ENCODE data around the gene ARHGEF40. TPM values are rescaled to one million over a fixed set of nuclear protein-coding genes. Genes with fewer than 3 reads are reported as not detected.

ARHGEF40 gene
- total and polyA plus RNA-seq, 10 of the 15 experiments (the other 5 are each of a cell fraction or from before 2014, with no cell fraction given), result 0.03 to 0.31 (median 0.08) TPM; not detected in 2

DNA sequence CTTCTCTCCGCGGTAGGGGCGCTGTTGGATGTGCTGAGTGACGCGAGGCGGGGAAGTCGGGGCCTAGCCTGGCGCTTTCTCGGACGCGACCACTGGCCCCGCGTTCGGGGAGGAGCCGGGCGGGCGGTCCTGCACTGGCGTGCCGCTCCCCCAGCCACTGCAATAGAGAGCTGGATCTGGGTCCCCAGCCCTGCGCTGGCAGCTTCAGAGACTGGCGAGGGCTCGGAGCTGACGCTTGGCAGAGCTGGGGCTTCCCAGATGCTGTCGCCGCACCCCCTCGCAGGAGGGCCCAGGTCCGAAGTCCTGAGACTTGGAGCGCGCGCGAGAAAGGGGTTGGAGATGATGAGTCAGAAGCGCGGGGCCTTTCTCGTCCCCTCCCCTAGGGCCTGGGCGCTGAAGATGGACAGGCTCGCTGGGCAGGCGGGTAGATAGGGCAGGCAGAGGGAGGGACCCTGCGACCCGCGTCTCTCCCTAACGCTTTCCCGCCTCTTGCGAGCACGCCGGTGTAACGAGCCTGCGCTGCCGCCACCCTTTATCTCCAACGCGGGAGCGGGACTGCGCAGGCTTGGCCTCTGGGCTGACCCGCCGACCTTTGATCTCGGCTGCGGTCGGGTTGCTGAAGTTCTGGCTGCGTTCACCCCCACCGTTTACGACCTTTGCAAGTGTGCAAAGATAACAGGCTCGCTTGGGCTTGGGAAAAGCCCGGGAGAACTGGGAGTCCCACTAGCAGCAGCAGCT lies 33.8 kb downstream of the ARHGEF40 start (continued):
- TF ChIP-seq HDGF (IDR thresholded peaks at IDR 0.05) (0 out of 2 replicates have a peak, but pooled peaks have one; percentile 77), NR2C2 (IDR thresholded peaks at IDR 0.05; ENCODE audit: borderline replicate concordance, control insufficient read depth, insufficient read length, low read depth) (no peak), PAX5 (IDR thresholded peaks at IDR 0.05; ENCODE audit: borderline replicate concordance, low read depth, low read length) (no peak), TARDBP (IDR thresholded peaks at IDR 0.05; ENCODE audit: borderline replicate concordance) (no peak), MYB (IDR thresholded peaks at IDR 0.05; ENCODE audit: borderline replicate concordance, low read depth, low read length) (no peak), ZSCAN29 (IDR thresholded peaks at IDR 0.05) (0 out of 2 replicates have a peak, but pooled peaks have one; percentile 56), MTA2 (IDR thresholded peaks at IDR 0.05; ENCODE audit: low read depth) (peak; percentile 30; the same call in 1 of the 2 replicates), NFIC (IDR thresholded peaks at IDR 0.05; ENCODE audit: low read depth, low read length) (no peak; the same call in 1 of the 2 replicates), SMC3 (IDR thresholded peaks at IDR 0.05; ENCODE audit: borderline replicate concordance, low read length) (no peak), STAT1 (conservative IDR thresholded peaks at IDR 0.05) (peak; percentile 99), E2F4 (IDR thresholded peaks at IDR 0.05; ENCODE audit: low read depth, low read length) (peak; percentile 30; the same call in 1 of the 2 replicates), USF2 (IDR thresholded peaks at IDR 0.05; ENCODE audit: borderline replicate concordance, low read depth, low read length) (no peak), ZNF622 (IDR thresholded peaks at IDR 0.05) (no peak), NFYA (IDR thresholded peaks at IDR 0.05; ENCODE audit: borderline replicate concordance, low read depth, low read length) (no peak), EED (IDR thresholded peaks at IDR 0.05; ENCODE audit: low read depth) (no peak), GATAD2B (conservative IDR thresholded peaks at IDR 0.05; ENCODE audit: low read depth) (peak; percentile 59; the same call in 1 of the 2 replicates)
- TF ChIP-seq, protein P1, sequence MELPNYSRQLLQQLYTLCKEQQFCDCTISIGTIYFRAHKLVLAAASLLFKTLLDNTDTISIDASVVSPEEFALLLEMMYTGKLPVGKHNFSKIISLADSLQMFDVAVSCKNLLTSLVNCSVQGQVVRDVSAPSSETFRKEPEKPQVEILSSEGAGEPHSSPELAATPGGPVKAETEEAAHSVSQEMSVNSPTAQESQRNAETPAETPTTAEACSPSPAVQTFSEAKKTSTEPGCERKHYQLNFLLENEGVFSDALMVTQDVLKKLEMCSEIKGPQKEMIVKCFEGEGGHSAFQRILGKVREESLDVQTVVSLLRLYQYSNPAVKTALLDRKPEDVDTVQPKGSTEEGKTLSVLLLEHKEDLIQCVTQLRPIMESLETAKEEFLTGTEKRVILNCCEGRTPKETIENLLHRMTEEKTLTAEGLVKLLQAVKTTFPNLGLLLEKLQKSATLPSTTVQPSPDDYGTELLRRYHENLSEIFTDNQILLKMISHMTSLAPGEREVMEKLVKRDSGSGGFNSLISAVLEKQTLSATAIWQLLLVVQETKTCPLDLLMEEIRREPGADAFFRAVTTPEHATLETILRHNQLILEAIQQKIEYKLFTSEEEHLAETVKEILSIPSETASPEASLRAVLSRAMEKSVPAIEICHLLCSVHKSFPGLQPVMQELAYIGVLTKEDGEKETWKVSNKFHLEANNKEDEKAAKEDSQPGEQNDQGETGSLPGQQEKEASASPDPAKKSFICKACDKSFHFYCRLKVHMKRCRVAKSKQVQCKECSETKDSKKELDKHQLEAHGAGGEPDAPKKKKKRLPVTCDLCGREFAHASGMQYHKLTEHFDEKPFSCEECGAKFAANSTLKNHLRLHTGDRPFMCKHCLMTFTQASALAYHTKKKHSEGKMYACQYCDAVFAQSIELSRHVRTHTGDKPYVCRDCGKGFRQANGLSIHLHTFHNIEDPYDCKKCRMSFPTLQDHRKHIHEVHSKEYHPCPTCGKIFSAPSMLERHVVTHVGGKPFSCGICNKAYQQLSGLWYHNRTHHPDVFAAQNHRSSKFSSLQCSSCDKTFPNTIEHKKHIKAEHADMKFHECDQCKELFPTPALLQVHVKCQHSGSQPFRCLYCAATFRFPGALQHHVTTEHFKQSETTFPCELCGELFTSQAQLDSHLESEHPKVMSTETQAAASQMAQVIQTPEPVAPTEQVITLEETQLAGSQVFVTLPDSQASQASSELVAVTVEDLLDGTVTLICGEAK (IDR thresholded peaks at IDR 0.05; ENCODE audit: borderline replicate concordance), result peak; percentile 75
- TF ChIP-seq, protein P2, sequence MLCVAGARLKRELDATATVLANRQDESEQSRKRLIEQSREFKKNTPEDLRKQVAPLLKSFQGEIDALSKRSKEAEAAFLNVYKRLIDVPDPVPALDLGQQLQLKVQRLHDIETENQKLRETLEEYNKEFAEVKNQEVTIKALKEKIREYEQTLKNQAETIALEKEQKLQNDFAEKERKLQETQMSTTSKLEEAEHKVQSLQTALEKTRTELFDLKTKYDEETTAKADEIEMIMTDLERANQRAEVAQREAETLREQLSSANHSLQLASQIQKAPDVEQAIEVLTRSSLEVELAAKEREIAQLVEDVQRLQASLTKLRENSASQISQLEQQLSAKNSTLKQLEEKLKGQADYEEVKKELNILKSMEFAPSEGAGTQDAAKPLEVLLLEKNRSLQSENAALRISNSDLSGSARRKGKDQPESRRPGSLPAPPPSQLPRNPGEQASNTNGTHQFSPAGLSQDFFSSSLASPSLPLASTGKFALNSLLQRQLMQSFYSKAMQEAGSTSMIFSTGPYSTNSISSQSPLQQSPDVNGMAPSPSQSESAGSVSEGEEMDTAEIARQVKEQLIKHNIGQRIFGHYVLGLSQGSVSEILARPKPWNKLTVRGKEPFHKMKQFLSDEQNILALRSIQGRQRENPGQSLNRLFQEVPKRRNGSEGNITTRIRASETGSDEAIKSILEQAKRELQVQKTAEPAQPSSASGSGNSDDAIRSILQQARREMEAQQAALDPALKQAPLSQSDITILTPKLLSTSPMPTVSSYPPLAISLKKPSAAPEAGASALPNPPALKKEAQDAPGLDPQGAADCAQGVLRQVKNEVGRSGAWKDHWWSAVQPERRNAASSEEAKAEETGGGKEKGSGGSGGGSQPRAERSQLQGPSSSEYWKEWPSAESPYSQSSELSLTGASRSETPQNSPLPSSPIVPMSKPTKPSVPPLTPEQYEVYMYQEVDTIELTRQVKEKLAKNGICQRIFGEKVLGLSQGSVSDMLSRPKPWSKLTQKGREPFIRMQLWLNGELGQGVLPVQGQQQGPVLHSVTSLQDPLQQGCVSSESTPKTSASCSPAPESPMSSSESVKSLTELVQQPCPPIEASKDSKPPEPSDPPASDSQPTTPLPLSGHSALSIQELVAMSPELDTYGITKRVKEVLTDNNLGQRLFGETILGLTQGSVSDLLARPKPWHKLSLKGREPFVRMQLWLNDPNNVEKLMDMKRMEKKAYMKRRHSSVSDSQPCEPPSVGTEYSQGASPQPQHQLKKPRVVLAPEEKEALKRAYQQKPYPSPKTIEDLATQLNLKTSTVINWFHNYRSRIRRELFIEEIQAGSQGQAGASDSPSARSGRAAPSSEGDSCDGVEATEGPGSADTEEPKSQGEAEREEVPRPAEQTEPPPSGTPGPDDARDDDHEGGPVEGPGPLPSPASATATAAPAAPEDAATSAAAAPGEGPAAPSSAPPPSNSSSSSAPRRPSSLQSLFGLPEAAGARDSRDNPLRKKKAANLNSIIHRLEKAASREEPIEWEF (IDR thresholded peaks at IDR 0.05; ENCODE audit: insufficient replicate concordance, low read depth, low read length), result no peak

Data from GM12878 (cell line).